HepG2 (cell line): ENCODE measurements around the gene DLG3. TPM values are rescaled to one million over a fixed set of nuclear protein-coding genes. Genes with fewer than 3 reads are reported as not detected.

ENCODE experiments used
- ATAC-seq: fragments of 200-7000 bp; cut with Tn5 transposase; 3 replicates; pipeline ENCODE4 v1.9.1; 2020; ENCODE audit warnings: mild to moderate bottlenecking, moderate library complexity
- BruUV-seq: library from RNA; stranded (reverse); fragments of 400-500 nt; replicated peaks from 2 replicates; lab custom pipeline; 2021; lab: Mats Ljungman, UMichigan
- CTCF ChIA-PET: fragments of 300-600 bp; formaldehyde crosslinking; extraction: SDS; loops from one replicate; lab custom pipeline; 2021; ENCODE audit warnings: low total read pairs, inconsistent platforms, low intra/inter-chr PET ratio; lab: Yijun Ruan, JAX
- POLR2A ChIA-PET: fragments of 350-600 bp; sonication (Branson Sonifier 250); formaldehyde crosslinking; loops from one replicate; lab custom pipeline; 2020; ENCODE audit warnings: antibody characterized with exemption, inconsistent platforms; lab: Yijun Ruan, JAX
- DNase-seq: peaks from one replicate; pipeline ENCODE4 v3.0.0-alpha.2; 2015; ENCODE audit warnings: low spot score
- FAIRE-seq: peaks from 3 replicates; lab custom pipeline; 2011; peaks lifted over from hg19 to GRCh38; lab: Jason Lieb, UNC
- H2AFZ ChIP-seq: one replicate; pipeline ENCODE4 v1.6.1; 2011; ENCODE audit warnings: low read length, inconsistent platforms
- H3K27ac ChIP-seq: fragments of 300-600 bp; 3 replicates; pipeline ENCODE4 v1.8.0; 2011; ENCODE audit warnings: mixed run types, mild to moderate bottlenecking, mixed read lengths, low read length, inconsistent platforms; ENCODE audit not compliant: insufficient read depth; ENCODE audit errors: extremely low read length
- H3K27me3 ChIP-seq, 2 experiments: fragments of 200-600 bp in 1 of 2; 2 replicates in 1 of 2; 3 replicates in 1 of 2; pipeline versions ENCODE4 v1.6.0 to v1.8.0; 2011; ENCODE audit warnings: low read length in 2 of 2, mild to moderate bottlenecking in 2 of 2, moderate library complexity in 2 of 2, inconsistent platforms in 1 of 2; ENCODE audit not compliant: insufficient read depth in 2 of 2, control insufficient read depth in 1 of 2
- H3K36me3 ChIP-seq, 2 experiments: fragments of 200-600 bp in 1 of 2; replicated peaks in 1 of 2; 2 replicates in 1 of 2; 3 replicates in 1 of 2; pipeline versions ENCODE4 v1.5.1 to v1.8.0; 2011; ENCODE audit warnings: low read length in 2 of 2, inconsistent platforms in 1 of 2; ENCODE audit not compliant: insufficient read depth in 2 of 2, control insufficient read depth in 1 of 2
- H3K4me1 ChIP-seq: 2 replicates; pipeline ENCODE4 v1.5.1; 2012; ENCODE audit warnings: low read length, inconsistent platforms; ENCODE audit not compliant: insufficient read depth
- H3K4me2 ChIP-seq: 2 replicates; pipeline ENCODE4 v1.6.0; 2011; ENCODE audit warnings: low read depth, low read length, inconsistent platforms
- H3K4me3 ChIP-seq, 3 experiments: fragments of 200-600 bp in 1 of 3; sonication (generic), shearing (Covaris generic) in 1 of 3; replicated peaks in 1 of 3; 2 replicates each; pipeline ENCODE4 v1.5.1; 2011 to 2016; ENCODE audit warnings: low read length in 3 of 3, inconsistent platforms in 2 of 3, low read depth in 2 of 3, mild to moderate bottlenecking in 2 of 3, control low read depth in 1 of 3, mixed read lengths in 1 of 3; ENCODE audit not compliant: insufficient read depth in 1 of 3
- H3K79me2 ChIP-seq: one replicate; pipeline ENCODE4 v1.6.1; 2011; ENCODE audit warnings: low read length, inconsistent platforms; ENCODE audit not compliant: insufficient read depth
- H3K9ac ChIP-seq: 2 replicates; pipeline ENCODE4 v1.6.0; 2011; ENCODE audit warnings: mild to moderate bottlenecking, low read depth, low read length, inconsistent platforms; ENCODE audit not compliant: insufficient read depth
- H3K9me3 ChIP-seq: 2 replicates; pipeline ENCODE4 v1.5.1; 2012; ENCODE audit warnings: mild to moderate bottlenecking, low read length
- H4K20me1 ChIP-seq: 2 replicates; pipeline ENCODE4 v1.6.0; 2011; ENCODE audit warnings: inconsistent platforms, mild to moderate bottlenecking, low read length, moderate library complexity; ENCODE audit not compliant: insufficient read depth
- ARNT2 ChIP-seq: sonication (generic); formaldehyde crosslinking; IDR thresholded peaks from 2 replicates; pipeline ENCODE4 v1.8.0; 2022; ENCODE audit warnings: mild to moderate bottlenecking, low read depth, missing genetic modification reagents, moderate library complexity
- GFI1 ChIP-seq: sonication (generic); formaldehyde crosslinking; IDR thresholded peaks from 2 replicates; pipeline ENCODE4 v1.5.0; 2020; ENCODE audit warnings: missing genetic modification reagents, mild to moderate bottlenecking, borderline replicate concordance
- MAZ ChIP-seq, 2 experiments: sonication (generic) in 1 of 2; formaldehyde crosslinking in 1 of 2; IDR thresholded peaks; 2 replicates each; pipeline versions ENCODE4 v1.5.0 to v1.6.1; 2012 to 2020; ENCODE audit warnings: low read depth in 2 of 2, mild to moderate bottlenecking in 2 of 2, borderline replicate concordance in 1 of 2, improper control_type of control experiment in 1 of 2, low read length in 1 of 2, missing genetic modification reagents in 1 of 2, moderate library complexity in 1 of 2
- MBD4 ChIP-seq: IDR thresholded peaks from 2 replicates; pipeline ENCODE4 v1.6.1; 2012; ENCODE audit warnings: low read length, inconsistent platforms, borderline replicate concordance
- RBFOX2 ChIP-seq: fragments of 200-400 bp; formaldehyde crosslinking; IDR thresholded peaks from 2 replicates; pipeline ENCODE4 v1.6.1; 2017; ENCODE audit warnings: low read depth, mild to moderate bottlenecking, low read length
- TRIM22 ChIP-seq: fragments of 450-650 bp; IDR thresholded peaks from 2 replicates; pipeline ENCODE4 v1.6.1; 2017
- ZC3H13 ChIP-seq: sonication (generic); formaldehyde crosslinking; IDR thresholded peaks from 2 replicates; pipeline ENCODE4 v1.8.1; 2023; ENCODE audit warnings: mild to moderate bottlenecking, missing genetic modification reagents, moderate library complexity
- ZFP90 ChIP-seq: sonication (generic); formaldehyde crosslinking; IDR thresholded peaks from 2 replicates; pipeline ENCODE4 v1.8.0; 2022; ENCODE audit warnings: missing genetic modification reagents, mild to moderate bottlenecking, inconsistent platforms, borderline replicate concordance
- ZFX ChIP-seq: sonication (generic); formaldehyde crosslinking; IDR thresholded peaks from 2 replicates; pipeline ENCODE4 v1.4.0; 2020; ENCODE audit warnings: mild to moderate bottlenecking, low read depth, missing genetic modification reagents, moderate library complexity
- ZNF292 ChIP-seq: sonication (generic); formaldehyde crosslinking; IDR thresholded peaks from 2 replicates; pipeline ENCODE4 v1.8.1; 2022; ENCODE audit warnings: mild to moderate bottlenecking, low read depth, missing genetic modification reagents, borderline replicate concordance
- ZNF354B ChIP-seq: sonication (generic); formaldehyde crosslinking; IDR thresholded peaks from 2 replicates; pipeline ENCODE4 v1.8.0; 2022; ENCODE audit warnings: mild to moderate bottlenecking, missing genetic modification reagents
- ZNF414 ChIP-seq: sonication (generic); formaldehyde crosslinking; IDR thresholded peaks from 2 replicates; pipeline ENCODE4 v1.5.0; 2020; ENCODE audit warnings: missing genetic modification reagents
- ZNF839 ChIP-seq: sonication (generic); formaldehyde crosslinking; IDR thresholded peaks from 2 replicates; pipeline ENCODE4 v1.4.0; 2020; ENCODE audit warnings: missing genetic modification reagents, mild to moderate bottlenecking, borderline replicate concordance
- ZSCAN5A ChIP-seq: sonication (generic); formaldehyde crosslinking; IDR thresholded peaks from 2 replicates; pipeline ENCODE4 v1.8.0; 2022; ENCODE audit warnings: mild to moderate bottlenecking, missing genetic modification reagents, borderline replicate concordance
- ZXDC ChIP-seq: sonication (generic); formaldehyde crosslinking; IDR thresholded peaks from 2 replicates; pipeline ENCODE4 v1.5.0; 2020; ENCODE audit warnings: mild to moderate bottlenecking, missing genetic modification reagents
- WGBS: methylation state at CpG from one replicate; pipeline ENCODE4 v1.1.6; 2017; ENCODE audit warnings: low lambda C conversion rate; 5-methylcytosine and 5-hydroxymethylcytosine counted together
- in situ Hi-C: cut with HindIII; loops from 2 replicates; pipeline ENCODE4 v1.10.0; 2017; ENCODE audit warnings: low pct_unique_long_range_greater_than_20kb; ENCODE audit not compliant: extremely low pct_ligation_motif_present
- intact Hi-C: fragments of 100-400 bp; cut with micrococcal nuclease; formaldehyde crosslinking; loops from one replicate; pipeline ENCODE4 v1.10.0; 2022; ENCODE audit not compliant: unreplicated experiment
- polyA plus RNA-seq, 8 experiments: library from polyadenylated mRNA; depleted of rRNA in 3 of 8; stranded (reverse) in 7 of 8; unstranded in 1 of 8; fragments of >200 nt; fragmentation: Illumina TruSeq in 4 of 8; extraction: Trizol in 4 of 8; gene quantifications; 2 replicates each; pipeline versions ENCODE4 v1.2.1 to v1.2.3, GENCODE V29; 2011 to 2016; ENCODE audit warnings: low read depth in 4 of 8, missing spikeins in 1 of 8, mixed read lengths in 1 of 8; ENCODE audit not compliant: insufficient read depth in 1 of 8
- total RNA-seq, 5 experiments: library from RNA; depleted of rRNA; stranded (reverse); fragments of >200 nt; fragmentation: Illumina TruSeq; extraction: Trizol; gene quantifications; 2 replicates each; pipeline ENCODE4 v1.2.3, GENCODE V29; 2016; ENCODE audit warnings: low read depth in 1 of 5
- TF ChIP-seq, protein P1 (sequence below): sonication (generic); formaldehyde crosslinking; IDR thresholded peaks from 2 replicates; pipeline ENCODE4 v1.4.0; 2020; ENCODE audit warnings: missing genetic modification reagents

DLG3 gene
- total and polyA plus RNA-seq, 2 of the 13 experiments (the other 11 are each of a cell fraction or from before 2014, with no cell fraction given) = 9.9 to 19.4 TPM

DNA sequence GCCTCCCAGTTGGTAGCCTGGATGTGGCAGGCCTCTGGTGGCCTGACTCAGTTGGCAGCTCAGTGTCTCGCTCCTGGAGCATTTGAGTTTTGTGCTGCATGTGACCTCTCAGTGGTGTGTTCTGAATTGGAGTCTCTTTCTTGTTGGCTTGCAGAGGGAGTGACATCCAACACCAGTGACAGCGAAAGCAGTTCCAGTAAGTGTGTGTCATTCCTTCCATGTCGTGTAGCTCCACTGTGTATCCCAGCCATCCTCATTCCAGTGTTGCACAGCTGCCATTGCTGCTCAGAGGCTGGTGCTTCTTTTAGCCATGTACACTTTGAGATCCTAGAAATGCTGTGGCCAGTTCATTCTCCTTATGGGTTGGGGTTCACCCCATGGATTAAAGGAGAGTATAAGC lies 52.4 kb downstream of the DLG3 start (continued):
- TF ChIP-seq ZSCAN5A = no peak
- TF ChIP-seq TRIM22 = no peak
- no peak for TF ChIP-seq ZNF839 (CRISPR knock-in tag)
- TF ChIP-seq ZNF354B (CRISPR knock-in tag) = no peak
- no peak for TF ChIP-seq MBD4
- no peak for TF ChIP-seq GFI1 (CRISPR knock-in tag)

GRCh38 chrX:70498129-70498528 lies 53.5 kb downstream of the DLG3 start:
- Histone ChIP-seq H3K4me2 (no peak overlapping the region), H3K27me3 (no peaks in the 10 kb centered on the region), H4K20me1 (no peaks in the 10 kb centered on the region), H3K36me3 (peaks cover 3 to 5% of the 10 kb centered on the region in 2 experiments; a peak in 1 of 5 replicates), H3K9me3 (no peaks in the 10 kb centered on the region), H3K27ac (no peak overlapping the region), H3K79me2 (no peaks in the 10 kb centered on the region), H3K4me3 (no peak overlapping the region), H3K4me1 (no peaks in the 10 kb centered on the region), H2AFZ (no peak overlapping the region), H3K9ac (no peak overlapping the region)
- in situ Hi-C loops = no loop called here
- WGBS = no CpG with 5 or more reads among the region's 2 CpGs
- BruUV-seq = no TSS peak
- ChIA-PET CTCF (no interaction called here), POLR2A (no interaction called here)
- no peak for DNase-seq
- no peak for FAIRE-seq
- ATAC-seq = no peak
- intact Hi-C loops = no loop called here
- no peak for TF ChIP-seq ZFX (CRISPR knock-in tag)
- TF ChIP-seq ZNF414 (CRISPR knock-in tag) = no peak
- no peak for TF ChIP-seq ZC3H13 (CRISPR knock-in tag)
- TF ChIP-seq ZFP90 (CRISPR knock-in tag) = no peak
- TF ChIP-seq MAZ (IDR thresholded peaks at IDR 0.05; ENCODE audit: borderline replicate concordance, low read depth, low read length) = no peak
- TF ChIP-seq MAZ (CRISPR knock-in tag; IDR thresholded peaks at IDR 0.05; ENCODE audit: low read depth) = no peak
- TF ChIP-seq ZXDC (CRISPR knock-in tag) = no peak
- TF ChIP-seq, protein P1, sequence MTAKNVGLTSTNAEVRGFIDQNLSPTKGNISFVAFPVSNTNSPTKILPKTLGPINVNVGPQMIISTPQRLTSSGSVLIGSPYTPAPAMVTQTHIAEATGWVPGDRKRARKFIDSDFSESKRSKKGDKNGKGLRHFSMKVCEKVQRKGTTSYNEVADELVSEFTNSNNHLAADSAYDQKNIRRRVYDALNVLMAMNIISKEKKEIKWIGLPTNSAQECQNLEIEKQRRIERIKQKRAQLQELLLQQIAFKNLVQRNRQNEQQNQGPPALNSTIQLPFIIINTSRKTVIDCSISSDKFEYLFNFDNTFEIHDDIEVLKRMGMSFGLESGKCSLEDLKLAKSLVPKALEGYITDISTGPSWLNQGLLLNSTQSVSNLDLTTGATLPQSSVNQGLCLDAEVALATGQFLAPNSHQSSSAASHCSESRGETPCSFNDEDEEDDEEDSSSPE (CRISPR knock-in tag) = no peak
- TF ChIP-seq ARNT2 (CRISPR knock-in tag) = no peak
- TF ChIP-seq ZNF292 (CRISPR knock-in tag) = no peak
- no peak for TF ChIP-seq RBFOX2
